Endothelial cell (in vitro differentiated cells): ENCODE results near the gene ERCC1. TPM values are rescaled to one million over a fixed set of nuclear protein-coding genes. Genes with fewer than 3 reads are reported as not detected.

Source experiments
- DNase-seq: peaks from one replicate; pipeline ENCODE4 v3.0.0; 2021; ENCODE audit warnings: low spot score
- H3K27ac Mint-ChIP-seq: one replicate; pipeline ENCODE4 v1.8.0; 2021; ENCODE audit warnings: mixed read lengths, inconsistent platforms; ENCODE audit not compliant: unreplicated experiment
- H3K27me3 Mint-ChIP-seq: one replicate; pipeline ENCODE4 v1.8.0; 2021; ENCODE audit warnings: mild to moderate bottlenecking, moderate library complexity, mixed read lengths, inconsistent platforms; ENCODE audit not compliant: unreplicated experiment
- H3K36me3 Mint-ChIP-seq: one replicate; pipeline ENCODE4 v1.8.0; 2021; ENCODE audit warnings: mild to moderate bottlenecking, low read depth, mixed read lengths, inconsistent platforms; ENCODE audit not compliant: unreplicated experiment
- H3K4me1 Mint-ChIP-seq: one replicate; pipeline ENCODE4 v1.8.0; 2021; ENCODE audit warnings: mild to moderate bottlenecking, mixed read lengths, inconsistent platforms; ENCODE audit not compliant: unreplicated experiment
- H3K4me3 Mint-ChIP-seq: one replicate; pipeline ENCODE4 v1.8.0; 2021; ENCODE audit warnings: mild to moderate bottlenecking, mixed read lengths, inconsistent platforms; ENCODE audit not compliant: unreplicated experiment
- H3K9me3 Mint-ChIP-seq: one replicate; pipeline ENCODE4 v1.8.0; 2021; ENCODE audit warnings: mixed read lengths, inconsistent platforms; ENCODE audit not compliant: unreplicated experiment
- total RNA-seq: library from RNA; stranded (reverse); fragmentation: NEBNext Ultra II Directional; extraction: Animal tissue kit (Norgen Biotek cat#: 25700); gene quantifications from one replicate; pipeline ENCODE4 v1.2.1, GENCODE V29; 2021; ENCODE audit not compliant: unreplicated experiment
- TF ChIP-seq, protein P1 (sequence below): fragments of 200-600 bp; sonication (generic); IDR thresholded peaks from one replicate; pipeline ENCODE4 v1.5.0; 2021; ENCODE audit warnings: antibody characterized with exemption; ENCODE audit not compliant: unreplicated experiment

ERCC1 gene
- total RNA-seq, 1 donor from 2014 or later = 62.8 TPM

- DNase-seq = no peak
- TF ChIP-seq, protein P1, sequence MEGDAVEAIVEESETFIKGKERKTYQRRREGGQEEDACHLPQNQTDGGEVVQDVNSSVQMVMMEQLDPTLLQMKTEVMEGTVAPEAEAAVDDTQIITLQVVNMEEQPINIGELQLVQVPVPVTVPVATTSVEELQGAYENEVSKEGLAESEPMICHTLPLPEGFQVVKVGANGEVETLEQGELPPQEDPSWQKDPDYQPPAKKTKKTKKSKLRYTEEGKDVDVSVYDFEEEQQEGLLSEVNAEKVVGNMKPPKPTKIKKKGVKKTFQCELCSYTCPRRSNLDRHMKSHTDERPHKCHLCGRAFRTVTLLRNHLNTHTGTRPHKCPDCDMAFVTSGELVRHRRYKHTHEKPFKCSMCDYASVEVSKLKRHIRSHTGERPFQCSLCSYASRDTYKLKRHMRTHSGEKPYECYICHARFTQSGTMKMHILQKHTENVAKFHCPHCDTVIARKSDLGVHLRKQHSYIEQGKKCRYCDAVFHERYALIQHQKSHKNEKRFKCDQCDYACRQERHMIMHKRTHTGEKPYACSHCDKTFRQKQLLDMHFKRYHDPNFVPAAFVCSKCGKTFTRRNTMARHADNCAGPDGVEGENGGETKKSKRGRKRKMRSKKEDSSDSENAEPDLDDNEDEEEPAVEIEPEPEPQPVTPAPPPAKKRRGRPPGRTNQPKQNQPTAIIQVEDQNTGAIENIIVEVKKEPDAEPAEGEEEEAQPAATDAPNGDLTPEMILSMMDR = no peak
- Mint-ChIP-seq H3K4me3 (peak overlapping the region; percentile 69), H3K9me3 (no peaks in the 10 kb centered on the region), H3K27me3 (peaks cover 49% of the 10 kb centered on the region), H3K27ac (peak overlapping the region; percentile 91), H3K36me3 (peaks cover 11% of the 10 kb centered on the region), H3K4me1 (peaks cover 41% of the 10 kb centered on the region)
Measured at GRCh38 chr19:45448887-45449299, 25.2 kb upstream of the ERCC1 start.

DNA sequence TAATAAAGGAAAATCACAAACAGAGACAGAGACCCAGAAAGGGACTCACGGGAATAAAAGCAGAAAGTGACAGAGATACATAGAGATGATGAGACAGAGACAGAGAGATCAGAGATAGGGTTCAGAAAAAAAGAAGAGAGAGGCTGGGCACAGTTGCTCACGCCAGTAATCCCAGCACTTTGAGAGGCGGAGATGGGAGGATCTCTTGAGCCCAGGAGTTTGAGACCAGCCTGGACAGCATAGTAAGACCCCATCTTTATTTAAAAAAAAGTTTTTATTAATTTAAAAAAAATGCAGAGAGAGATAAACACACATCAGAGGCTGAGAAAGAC, 24.7 kb upstream of the ERCC1 start:
- TF ChIP-seq, protein P1 = peak; percentile 25
- DNase-seq = no peak
- peaks cover 51% of the 10 kb centered on the region for H3K27me3 Mint-ChIP-seq
- H3K36me3 Mint-ChIP-seq = peaks cover 11% of the 10 kb centered on the region
- H3K27ac Mint-ChIP-seq = no peak overlapping the region
- H3K4me3 Mint-ChIP-seq = peak overlapping the region; percentile 3
- no peaks in the 10 kb centered on the region for H3K9me3 Mint-ChIP-seq
- H3K4me1 Mint-ChIP-seq = peaks cover 44% of the 10 kb centered on the region

DNA sequence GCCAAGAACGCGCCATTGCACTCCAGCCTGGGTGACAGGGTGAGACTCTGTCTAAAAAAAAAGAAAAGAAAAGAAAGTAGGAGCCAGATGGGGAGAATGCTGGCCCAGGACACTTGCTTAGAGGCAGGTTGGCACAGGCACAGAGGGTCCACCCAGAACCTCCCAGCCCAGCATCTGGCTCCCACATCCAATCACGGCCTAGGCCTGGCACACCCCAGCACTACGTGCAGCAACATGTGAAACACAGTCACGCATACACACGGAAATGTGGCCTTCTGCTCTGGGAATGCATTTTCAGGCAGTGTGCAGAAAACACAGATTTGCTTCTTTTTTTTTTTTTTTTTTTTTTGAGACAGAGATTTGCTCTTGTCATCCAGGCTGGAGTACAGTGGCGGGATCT, 23.2 kb upstream of the ERCC1 start:
- TF ChIP-seq, protein P1 = no peak
- Mint-ChIP-seq H3K4me1 (peaks cover 53% of the 10 kb centered on the region), H3K9me3 (no peaks in the 10 kb centered on the region), H3K36me3 (peaks cover 13% of the 10 kb centered on the region), H3K27me3 (peaks cover 49% of the 10 kb centered on the region), H3K4me3 (no peak overlapping the region), H3K27ac (no peak overlapping the region)
- DNase-seq = no peak

DNA sequence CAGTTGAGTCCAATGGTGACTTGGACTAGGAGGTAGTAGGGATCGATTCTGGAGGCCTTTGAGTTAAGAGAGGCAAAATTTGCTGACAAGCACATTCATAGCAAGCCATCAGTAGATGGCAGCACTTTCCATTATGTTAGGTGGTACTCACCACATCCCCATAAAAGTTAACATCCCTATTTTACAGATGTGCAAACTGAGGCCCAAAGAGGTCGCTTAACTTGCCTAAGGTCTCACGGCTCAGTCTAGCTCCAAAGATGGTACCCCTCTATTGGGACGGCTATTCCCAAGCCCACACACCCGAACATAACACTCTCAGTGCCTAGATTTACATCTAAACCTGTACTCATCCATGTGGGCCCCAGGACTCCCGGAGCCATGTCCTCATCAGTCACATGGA, 22.6 kb upstream of the ERCC1 start:
- Mint-ChIP-seq H3K36me3 (peaks cover 9% of the 10 kb centered on the region), H3K27me3 (peaks cover 43% of the 10 kb centered on the region), H3K27ac (peak overlapping the region; percentile 74), H3K9me3 (no peaks in the 10 kb centered on the region), H3K4me1 (peaks cover 48% of the 10 kb centered on the region), H3K4me3 (no peak overlapping the region)
- TF ChIP-seq, protein P1 = peak; percentile 23
- DNase-seq = no peak

DNA sequence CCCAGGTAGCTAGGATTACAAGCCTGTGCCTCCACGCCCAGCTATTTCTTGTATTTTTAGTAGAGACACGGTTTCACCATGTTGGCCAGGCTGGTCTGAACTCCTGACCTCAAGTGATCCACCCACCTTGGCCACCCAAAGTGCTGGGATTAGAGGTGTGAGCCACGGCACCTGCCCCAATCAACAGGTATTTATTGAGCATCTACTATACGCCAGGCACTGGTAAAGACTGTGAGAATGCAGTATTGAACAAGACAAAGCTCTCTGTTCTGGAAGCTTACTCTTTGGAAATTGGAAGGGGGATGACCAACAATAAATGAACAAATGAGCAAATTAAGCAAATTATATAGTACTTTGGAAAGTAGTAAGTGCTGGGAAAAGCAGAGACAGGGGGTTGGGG, 21.4 kb upstream of the ERCC1 start:
- Mint-ChIP-seq H3K27me3 (peaks cover 38% of the 10 kb centered on the region), H3K27ac (peak overlapping the region; percentile 97), H3K4me1 (peaks cover 53% of the 10 kb centered on the region), H3K4me3 (peak overlapping the region; percentile 56), H3K36me3 (peaks cover 9% of the 10 kb centered on the region), H3K9me3 (no peaks in the 10 kb centered on the region)
- TF ChIP-seq, protein P1 = no peak
- no peak for DNase-seq
